H1 (cell line): ENCODE results near the gene PCDH7. TPM values are rescaled to one million over a fixed set of nuclear protein-coding genes. Genes with fewer than 3 reads are reported as not detected.

Experiments
- CTCF ChIA-PET: fragments of 300-600 bp; sonication (Branson Sonifier 250); formaldehyde crosslinking; loops from one replicate; lab custom pipeline; 2021; ENCODE audit not compliant: partially characterized antibody; lab: Charles Lee
- POLR2A ChIA-PET: fragments of 300-600 bp; sonication (Branson Sonifier 250); formaldehyde crosslinking; loops from one replicate; lab custom pipeline; 2021; ENCODE audit warnings: inconsistent platforms; ENCODE audit not compliant: partially characterized antibody; lab: Charles Lee
- DNase-seq, 2 experiments: peaks; one replicate each; pipeline versions ENCODE4 v3.0.0 to v3.0.0-alpha.2; 2010 to 2022; ENCODE audit warnings: low spot score in 2 of 2, low read depth in 1 of 2, mixed read lengths in 1 of 2
- FAIRE-seq: peaks from 2 replicates; lab custom pipeline; 2011; peaks lifted over from hg19 to GRCh38; lab: Jason Lieb, UNC
- H2AFZ ChIP-seq: 2 replicates; pipeline ENCODE4 v1.8.1; 2012; ENCODE audit warnings: low read length, inconsistent platforms
- H2AK5ac ChIP-seq: 2 replicates; pipeline ENCODE4 v1.6.1; 2013; ENCODE audit warnings: low read depth, low read length
- H2BK120ac ChIP-seq: replicated peaks from 2 replicates; pipeline ENCODE3; 2013; ENCODE audit warnings: low read depth, low read length, inconsistent platforms
- H2BK12ac ChIP-seq: 2 replicates; pipeline ENCODE4 v1.6.1; 2013; ENCODE audit warnings: low read depth, low read length
- H2BK15ac ChIP-seq: 2 replicates; pipeline ENCODE4 v1.6.1; 2013; ENCODE audit warnings: low read length
- H2BK20ac ChIP-seq: 2 replicates; pipeline ENCODE4 v1.6.1; 2013; ENCODE audit warnings: low read length
- H2BK5ac ChIP-seq: 2 replicates; pipeline ENCODE4 v1.6.1; 2013; ENCODE audit warnings: low read depth, low read length
- H3K14ac ChIP-seq: 2 replicates; pipeline ENCODE4 v1.6.1; 2013; ENCODE audit warnings: inconsistent platforms; ENCODE audit not compliant: insufficient read length
- H3K18ac ChIP-seq: 2 replicates; pipeline ENCODE4 v1.6.1; 2013; ENCODE audit warnings: low read length; ENCODE audit errors: extremely low read depth
- H3K23ac ChIP-seq: 2 replicates; pipeline ENCODE4 v1.6.1; 2013; ENCODE audit warnings: inconsistent platforms; ENCODE audit not compliant: insufficient read length
- H3K23me2 ChIP-seq: 2 replicates; pipeline ENCODE4 v1.6.1; 2013; ENCODE audit warnings: low read depth, low read length
- H3K27ac ChIP-seq: 2 replicates; pipeline ENCODE4 v1.6.1; 2011; ENCODE audit warnings: low read depth, low read length, inconsistent platforms
- H3K27me3 ChIP-seq, 4 experiments: replicated peaks in 1 of 4; 1 replicate in 1 of 4; 2 replicates in 3 of 4; pipeline versions ENCODE4 v1.6.1 to v1.8.1; 2011 to 2013; ENCODE audit warnings: low read length in 3 of 4, mild to moderate bottlenecking in 3 of 4, inconsistent platforms in 2 of 4, mixed read lengths in 2 of 4, moderate library complexity in 1 of 4; ENCODE audit not compliant: control insufficient read depth in 3 of 4, insufficient read depth in 3 of 4; ENCODE audit errors: extremely low read depth in 1 of 4
- H3K36me3 ChIP-seq, 4 experiments: 2 replicates each; pipeline versions ENCODE4 v1.6.1 to v1.8.1; 2011 to 2013; ENCODE audit warnings: mild to moderate bottlenecking in 4 of 4, low read length in 3 of 4, moderate library complexity in 2 of 4, control low read depth in 1 of 4, inconsistent platforms in 1 of 4; ENCODE audit not compliant: insufficient read depth in 4 of 4, control insufficient read depth in 2 of 4
- H3K4ac ChIP-seq: replicated peaks from 2 replicates; pipeline ENCODE3; 2013; ENCODE audit warnings: low read length, low read depth, mixed read lengths, inconsistent platforms; ENCODE audit not compliant: insufficient read length
- H3K4me1 ChIP-seq, 4 experiments: replicated peaks in 1 of 4; 1 replicate in 1 of 4; 2 replicates in 3 of 4; pipeline versions ENCODE4 v1.6.1 to v1.8.1; 2011 to 2013; ENCODE audit warnings: low read length in 3 of 4, inconsistent platforms in 2 of 4, mixed read lengths in 1 of 4; ENCODE audit not compliant: insufficient read depth in 4 of 4, control insufficient read depth in 3 of 4
- H3K4me2 ChIP-seq, 2 experiments: 2 replicates each; pipeline versions ENCODE4 v1.6.1 to v1.8.1; 2011 to 2013; ENCODE audit warnings: low read depth in 2 of 2, low read length in 2 of 2, control low read depth in 1 of 2, inconsistent platforms in 1 of 2, mild to moderate bottlenecking in 1 of 2; ENCODE audit not compliant: insufficient read depth in 1 of 2
- H3K4me3 ChIP-seq, 4 experiments: fragments of 200-600, 300-600 bp in 1 of 4; sonication (generic), shearing (Covaris generic), sonication (Bioruptor Twin) in 1 of 4; 2 replicates each; pipeline versions ENCODE4 v1.5.1 to v1.8.1; 2011 to 2016; ENCODE audit warnings: low read length in 4 of 4, low read depth in 3 of 4, control low read depth in 2 of 4, inconsistent platforms in 2 of 4, mild to moderate bottlenecking in 2 of 4, mixed read lengths in 1 of 4, moderate library complexity in 1 of 4; ENCODE audit not compliant: insufficient read depth in 2 of 4; ENCODE audit errors: extremely low read depth in 1 of 4
- H3K56ac ChIP-seq: replicated peaks from 2 replicates; pipeline ENCODE3; 2013; ENCODE audit warnings: low read depth, mild to moderate bottlenecking, mixed read lengths, low read length, inconsistent platforms; ENCODE audit not compliant: insufficient read length
- H3K79me1 ChIP-seq: 2 replicates; pipeline ENCODE4 v1.6.1; 2013; ENCODE audit warnings: low read depth, low read length, control low read depth
- H3K79me2 ChIP-seq, 2 experiments: 2 replicates each; pipeline versions ENCODE4 v1.6.1 to v1.8.1; 2012 to 2013; ENCODE audit warnings: low read length in 2 of 2, mild to moderate bottlenecking in 2 of 2, inconsistent platforms in 1 of 2; ENCODE audit not compliant: insufficient read depth in 2 of 2, control insufficient read depth in 1 of 2
- H3K9ac ChIP-seq, 4 experiments: replicated peaks in 1 of 4; 1 replicate in 1 of 4; 2 replicates in 3 of 4; pipeline versions ENCODE4 v1.6.1 to v1.8.1; 2011 to 2013; ENCODE audit warnings: low read depth in 3 of 4, low read length in 3 of 4, control low read depth in 2 of 4, mild to moderate bottlenecking in 2 of 4, moderate library complexity in 2 of 4, inconsistent platforms in 1 of 4; ENCODE audit errors: extremely low read depth in 1 of 4
- H3K9me3 ChIP-seq, 2 experiments: 2 replicates each; pipeline versions ENCODE4 v1.6.1 to v1.8.1; 2012 to 2013; ENCODE audit warnings: mild to moderate bottlenecking in 2 of 2, moderate library complexity in 2 of 2, control low read depth in 1 of 2, inconsistent platforms in 1 of 2, low read depth in 1 of 2, low read length in 1 of 2, mixed read lengths in 1 of 2; ENCODE audit not compliant: insufficient read depth in 2 of 2
- H4K20me1 ChIP-seq, 2 experiments: replicated peaks in 1 of 2; 2 replicates each; pipeline versions ENCODE3 to v1.8.1; 2011 to 2013; ENCODE audit warnings: inconsistent platforms in 2 of 2, low read length in 2 of 2, mild to moderate bottlenecking in 1 of 2; ENCODE audit not compliant: insufficient read depth in 2 of 2, control insufficient read depth in 1 of 2
- H4K5ac ChIP-seq: 2 replicates; pipeline ENCODE4 v1.6.1; 2013; ENCODE audit warnings: low read length, low read depth, mixed read lengths, inconsistent platforms; ENCODE audit not compliant: insufficient read length
- H4K8ac ChIP-seq: 2 replicates; pipeline ENCODE4 v1.8.0; 2013; ENCODE audit warnings: mild to moderate bottlenecking, moderate library complexity, low read length, inconsistent platforms; ENCODE audit not compliant: insufficient read depth; ENCODE audit errors: extremely low read depth
- H4K91ac ChIP-seq: replicated peaks from 2 replicates; pipeline ENCODE3; 2013; ENCODE audit warnings: low read length, mixed read lengths, inconsistent platforms; ENCODE audit not compliant: insufficient read length
- TEAD4 ChIP-seq: IDR thresholded peaks from 2 replicates; pipeline ENCODE4 v1.6.1; 2012; ENCODE audit warnings: low read depth, low read length, inconsistent platforms, mixed read lengths
- WGBS, 2 experiments: shearing (Covaris generic) in 1 of 2; methylation state at CpG; one replicate each; pipeline versions ENCODE4 v1.1.6 to v1.1.7; 2013 to 2015; ENCODE audit warnings: low lambda C conversion rate in 2 of 2, mixed read lengths in 2 of 2, inconsistent platforms in 1 of 2, low coverage in 1 of 2, missing lambda C conversion rate in 1 of 2; ENCODE audit not compliant: insufficient replicate concordance in 2 of 2, insufficient coverage in 1 of 2, insufficient read length in 1 of 2; ENCODE audit errors: extremely low coverage in 1 of 2, missing lambda C conversion rate in 1 of 2; 5-methylcytosine and 5-hydroxymethylcytosine counted together
- polyA plus RNA-seq, 7 experiments: library from polyadenylated mRNA; depleted of rRNA in 3 of 7; stranded (reverse) in 5 of 7; unstranded in 2 of 7; fragments of >200 nt in 5 of 7; fragments of 200-250 nt in 2 of 7; gene quantifications; 1 replicate in 5 of 7; 2 replicates in 1 of 7; 4 replicates in 1 of 7; pipeline versions ENCODE4 v1.2.1 to v1.2.3, GENCODE V29; 2011 to 2013; ENCODE audit warnings: missing spikeins in 2 of 7, mixed read lengths in 2 of 7
- total RNA-seq: library from RNA; stranded (reverse); fragmentation: NEBNext Ultra II Directional; extraction: Animal tissue kit (Norgen Biotek cat#: 25700); gene quantifications from 2 replicates; pipeline ENCODE4 v1.2.1, GENCODE V29; 2021

The PCDH7 gene
- total and polyA plus RNA-seq, 2 of the 8 experiments (the other 6 are each of a cell fraction or from before 2014, with no cell fraction given), result 3.1 to 6.1 TPM

- Histone ChIP-seq H3K4me2 (no peak overlapping the region), H2AFZ (no peak overlapping the region), H3K18ac (no peak overlapping the region), H3K4ac (no peak overlapping the region), H3K27ac (no peak overlapping the region), H2BK20ac (no peak overlapping the region), H2BK15ac (no peak overlapping the region), H4K5ac (no peak overlapping the region), H4K20me1 (no peaks in the 10 kb centered on the region), H3K79me1 (no peaks in the 10 kb centered on the region), H3K4me1 (no peaks in the 10 kb centered on the region), H3K23ac (no peak overlapping the region), H2BK5ac (no peak overlapping the region), H3K27me3 (no peaks in the 10 kb centered on the region), H3K9ac (no peak overlapping the region), H3K79me2 (no peaks in the 10 kb centered on the region), H2BK12ac (no peak overlapping the region), H3K4me3 (no peak overlapping the region), H2BK120ac (no peak overlapping the region), H2AK5ac (no peak overlapping the region), H3K23me2 (no peaks in the 10 kb centered on the region), H3K36me3 (no peaks in the 10 kb centered on the region), H3K9me3 (no peaks in the 10 kb centered on the region), H3K14ac (no peak overlapping the region), H4K8ac (no peak overlapping the region), H4K91ac (no peak overlapping the region), H3K56ac (no peak overlapping the region)
- ChIA-PET POLR2A (no interaction called here), CTCF (interaction anchor here (1.7 kb wide), 1 partner anchor 16 kb away, joined by 4 read pairs; no protein-coding TSS in a partner anchor)
- 69% methylated on average over 2 of the region's 2 CpGs; no CpG with 5 or more reads in 1 of the 2 experiments for WGBS, 2 experiments
- DNase-seq (no peak), FAIRE-seq (no peak)
- TF ChIP-seq TEAD4, result no peak
These were observed 48.1 kb downstream of the PCDH7 start for GRCh38 chr4:30768277-30768676.
